Measurements from ENCODE around the gene RELN. TPM values are rescaled to one million over a fixed set of nuclear protein-coding genes. Genes with fewer than 3 reads are reported as not detected.

The RELN gene
- total RNA-seq, 1 donor from 2014 or later, result 0.19 TPM

DNA sequence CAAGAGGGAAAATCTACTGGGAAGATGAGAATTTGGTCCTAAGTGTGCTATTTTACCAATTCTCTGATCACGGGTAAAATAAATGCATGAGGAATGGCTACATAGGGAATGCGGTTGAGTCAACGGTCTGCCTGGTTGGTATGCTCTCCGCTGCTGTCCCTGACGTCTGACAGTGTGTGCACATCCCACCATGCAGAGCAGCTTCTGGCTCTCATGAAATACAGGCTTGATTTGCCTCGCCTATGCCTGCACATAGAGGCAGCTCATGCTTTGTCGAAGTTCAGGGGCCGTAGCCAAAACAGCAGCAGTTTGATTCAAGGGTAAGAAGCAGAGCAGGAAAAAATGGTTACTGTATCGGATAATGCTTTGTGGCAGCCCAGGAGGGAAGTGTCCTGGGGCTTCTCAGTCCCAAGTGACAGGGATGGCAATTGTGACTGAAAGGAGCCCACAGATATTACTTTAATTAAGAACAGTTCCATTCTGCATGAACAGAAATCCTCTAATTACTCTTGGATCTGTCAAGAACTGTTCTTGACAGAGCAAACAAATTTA, 275.0 kb downstream of the RELN start:
- peaks cover 3% of the 10 kb centered on the region for H3K4me1 Mint-ChIP-seq (ENCODE audit: unreplicated experiment)
- H3K4me3 Mint-ChIP-seq (ENCODE audit: unreplicated experiment), result no peak overlapping the region
- H3K9me3 Mint-ChIP-seq (ENCODE audit: unreplicated experiment), result no peaks in the 10 kb centered on the region
- DNase-seq (ENCODE audit: extremely low spot score, unreplicated experiment), result no peak
- H3K27ac Mint-ChIP-seq (ENCODE audit: unreplicated experiment), result no peak overlapping the region
- no peaks in the 10 kb centered on the region for H3K27me3 Mint-ChIP-seq (ENCODE audit: unreplicated experiment)
- H3K36me3 Mint-ChIP-seq (ENCODE audit: unreplicated experiment), result no peaks in the 10 kb centered on the region
- no peak for TF ChIP-seq CTCF (IDR thresholded peaks at IDR 0.05)

DNA sequence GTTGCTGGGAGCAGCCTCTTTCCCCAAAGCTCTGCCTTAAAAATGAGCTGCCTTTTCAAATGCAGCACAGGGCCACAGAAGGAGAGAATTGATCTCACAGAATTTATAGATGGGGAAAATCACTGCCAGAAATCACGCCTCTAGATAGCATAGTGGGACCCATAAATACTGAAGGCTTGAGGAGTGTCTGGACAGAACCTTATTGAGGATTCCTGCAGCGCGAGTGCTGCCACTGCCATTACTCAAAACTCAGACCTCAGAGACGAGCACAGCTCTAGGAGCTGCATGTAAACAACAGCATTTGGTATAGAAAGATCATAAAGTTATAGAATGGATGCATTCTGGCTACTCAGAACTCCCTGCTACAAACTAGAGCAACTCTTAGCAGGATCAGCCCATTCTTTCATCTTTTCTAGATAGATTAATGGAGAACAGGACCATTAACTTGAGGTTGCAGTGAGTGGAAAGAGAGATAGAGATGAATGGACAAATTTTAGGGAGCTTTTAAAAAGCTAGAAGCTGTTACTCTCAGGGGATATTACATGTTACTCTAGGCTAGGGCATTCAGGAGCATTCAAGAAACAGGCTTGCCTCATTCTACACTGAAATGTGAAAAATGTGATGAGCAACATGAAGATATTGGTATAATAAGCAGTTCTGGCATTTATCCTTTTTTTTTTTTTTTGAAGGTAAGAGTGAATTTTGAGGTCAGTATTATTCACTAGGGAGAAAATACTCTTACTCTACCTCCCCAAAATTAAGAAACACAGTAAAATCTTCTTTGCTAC, 276.3 kb downstream of the RELN start:
- H3K4me3 Mint-ChIP-seq (ENCODE audit: unreplicated experiment), result no peak overlapping the region
- TF ChIP-seq CTCF (IDR thresholded peaks at IDR 0.05), result no peak
- no peak overlapping the region for H3K27ac Mint-ChIP-seq (ENCODE audit: unreplicated experiment)
- no peaks in the 10 kb centered on the region for H3K27me3 Mint-ChIP-seq (ENCODE audit: unreplicated experiment)
- DNase-seq (ENCODE audit: extremely low spot score, unreplicated experiment), result no peak
- H3K9me3 Mint-ChIP-seq (ENCODE audit: unreplicated experiment), result peaks cover 3% of the 10 kb centered on the region
- H3K36me3 Mint-ChIP-seq (ENCODE audit: unreplicated experiment), result no peaks in the 10 kb centered on the region
- H3K4me1 Mint-ChIP-seq (ENCODE audit: unreplicated experiment), result peaks cover 3% of the 10 kb centered on the region

- Mint-ChIP-seq H3K9me3 (ENCODE audit: unreplicated experiment) (peaks cover 3% of the 10 kb centered on the region), H3K27me3 (ENCODE audit: unreplicated experiment) (no peaks in the 10 kb centered on the region), H3K27ac (ENCODE audit: unreplicated experiment) (no peak overlapping the region), H3K4me3 (ENCODE audit: unreplicated experiment) (no peak overlapping the region), H3K4me1 (ENCODE audit: unreplicated experiment) (peaks cover 3% of the 10 kb centered on the region), H3K36me3 (ENCODE audit: unreplicated experiment) (no peaks in the 10 kb centered on the region)
- no peak for TF ChIP-seq CTCF (IDR thresholded peaks at IDR 0.05)
- no peak for DNase-seq (ENCODE audit: extremely low spot score, unreplicated experiment)
Measured at GRCh38 chr7:103711413-103711812, 278.0 kb downstream of the RELN start.

GRCh38 chr7:103710247-103710646, 279.2 kb downstream of the RELN start:
- Mint-ChIP-seq H3K36me3 (ENCODE audit: unreplicated experiment) (no peaks in the 10 kb centered on the region), H3K9me3 (ENCODE audit: unreplicated experiment) (peaks cover 3% of the 10 kb centered on the region), H3K4me1 (ENCODE audit: unreplicated experiment) (peaks cover 3% of the 10 kb centered on the region), H3K27ac (ENCODE audit: unreplicated experiment) (no peak overlapping the region), H3K27me3 (ENCODE audit: unreplicated experiment) (no peaks in the 10 kb centered on the region), H3K4me3 (ENCODE audit: unreplicated experiment) (no peak overlapping the region)
- TF ChIP-seq CTCF (IDR thresholded peaks at IDR 0.05), result no peak
- no peak for DNase-seq (ENCODE audit: extremely low spot score, unreplicated experiment)

GRCh38 chr7:103706805-103707204, 282.7 kb downstream of the RELN start:
- Mint-ChIP-seq H3K27me3 (ENCODE audit: unreplicated experiment) (no peaks in the 10 kb centered on the region), H3K9me3 (ENCODE audit: unreplicated experiment) (peaks cover 3% of the 10 kb centered on the region), H3K4me1 (ENCODE audit: unreplicated experiment) (peaks cover 3% of the 10 kb centered on the region), H3K36me3 (ENCODE audit: unreplicated experiment) (no peaks in the 10 kb centered on the region), H3K27ac (ENCODE audit: unreplicated experiment) (no peak overlapping the region), H3K4me3 (ENCODE audit: unreplicated experiment) (no peak overlapping the region)
- DNase-seq (ENCODE audit: extremely low spot score, unreplicated experiment), result no peak
- no peak for TF ChIP-seq CTCF (IDR thresholded peaks at IDR 0.05)
